Endodermal cell (in vitro differentiated cells): ENCODE data around the gene LRRC1. TPM values are rescaled to one million over a fixed set of nuclear protein-coding genes. Genes with fewer than 3 reads are reported as not detected.

Source experiments
- DNase-seq: peaks from one replicate; pipeline ENCODE4 v3.0.0-alpha.2; 2017
- H3K27ac ChIP-seq: 2 replicates; pipeline ENCODE4 v1.5.1; 2013; ENCODE audit warnings: mild to moderate bottlenecking, low read depth, low read length, moderate library complexity
- H3K27me3 ChIP-seq: 2 replicates; pipeline ENCODE4 v1.6.1; 2013; ENCODE audit warnings: mild to moderate bottlenecking, low read length, moderate library complexity; ENCODE audit not compliant: insufficient read depth, control insufficient read depth, poor library complexity, severe bottlenecking
- H3K36me3 ChIP-seq: 2 replicates; pipeline ENCODE4 v1.7.0; 2013; ENCODE audit warnings: mild to moderate bottlenecking, low read length, moderate library complexity; ENCODE audit not compliant: control insufficient read depth, insufficient read depth
- H3K4me1 ChIP-seq: one replicate; pipeline ENCODE4 v1.7.0; 2013; ENCODE audit warnings: low read length; ENCODE audit not compliant: control insufficient read depth, insufficient read depth
- H3K4me3 ChIP-seq: 2 replicates; pipeline ENCODE4 v1.5.1; 2013; ENCODE audit warnings: mild to moderate bottlenecking, low read length, moderate library complexity
- H3K9ac ChIP-seq: 2 replicates; pipeline ENCODE4 v1.6.1; 2013; ENCODE audit warnings: mild to moderate bottlenecking, low read length, moderate library complexity; ENCODE audit not compliant: poor library complexity, severe bottlenecking; ENCODE audit errors: extremely low read depth
- H3K9me3 ChIP-seq: 2 replicates; pipeline ENCODE4 v1.6.1; 2013; ENCODE audit warnings: mild to moderate bottlenecking, low read length, moderate library complexity; ENCODE audit not compliant: control insufficient read depth
- H3K27ac Mint-ChIP-seq: 2 replicates; pipeline ENCODE4 v1.8.0; 2020; ENCODE audit warnings: mixed read lengths
- H3K27me3 Mint-ChIP-seq: 2 replicates; pipeline ENCODE4 v1.8.0; 2021; ENCODE audit warnings: mild to moderate bottlenecking, mixed read lengths; ENCODE audit not compliant: insufficient read depth
- H3K36me3 Mint-ChIP-seq: 2 replicates; pipeline ENCODE4 v1.8.0; 2020; ENCODE audit warnings: low read depth, mixed read lengths
- H3K4me1 Mint-ChIP-seq: 2 replicates; pipeline ENCODE4 v1.8.0; 2020; ENCODE audit warnings: mixed read lengths
- H3K4me3 Mint-ChIP-seq: 2 replicates; pipeline ENCODE4 v1.8.0; 2020; ENCODE audit warnings: mild to moderate bottlenecking, moderate library complexity, mixed read lengths
- H3K9me3 Mint-ChIP-seq: 2 replicates; pipeline ENCODE4 v1.8.0; 2020; ENCODE audit warnings: mild to moderate bottlenecking, mixed read lengths
- WGBS, 2 experiments: methylation state at CpG; one replicate each; pipeline versions ENCODE4 v1.1.5 to v1.1.7; 2013; ENCODE audit warnings: missing lambda C conversion rate in 2 of 2, mixed read lengths in 1 of 2; ENCODE audit not compliant: insufficient coverage in 1 of 2, insufficient read length in 1 of 2; 5-methylcytosine and 5-hydroxymethylcytosine counted together
- total RNA-seq, 2 donors: library from RNA; stranded (reverse); fragmentation: NEBNext Ultra II Directional in 1 of 2; extraction: Animal tissue kit (Norgen Biotek cat#: 25700) in 1 of 2; gene quantifications; 2 replicates in 1 of 2; 3 replicates in 1 of 2; pipeline ENCODE4 v1.2.1, GENCODE V29; 2021
- TF ChIP-seq, protein P1 (sequence below): fragments of 200-600 bp; sonication (generic); conservative IDR thresholded peaks from 2 replicates; pipeline ENCODE4 v1.5.0; 2021; ENCODE audit warnings: antibody characterized with exemption, mild to moderate bottlenecking

Gene LRRC1
- total RNA-seq, 2 donors from 2014 or later: 14.1 to 15.3 TPM

- H3K9ac ChIP-seq: no peak overlapping the region
- peaks cover 3% of the 10 kb centered on the region for H3K9me3 Mint-ChIP-seq
- H3K36me3 ChIP-seq: no peaks in the 10 kb centered on the region
- no peaks in the 10 kb centered on the region for H3K4me1 ChIP-seq
- no peak overlapping the region for H3K4me3 ChIP-seq
- no peaks in the 10 kb centered on the region for H3K9me3 ChIP-seq
- no peak overlapping the region for H3K27ac Mint-ChIP-seq
- H3K36me3 Mint-ChIP-seq: no peaks in the 10 kb centered on the region
- WGBS, 2 experiments: 67 to 84% methylated on average over 3 to 4 of the region's 4 CpGs
- DNase-seq: no peak
- H3K27me3 Mint-ChIP-seq: no peaks in the 10 kb centered on the region
- peaks cover 3% of the 10 kb centered on the region for H3K4me1 Mint-ChIP-seq
- no peak overlapping the region for H3K4me3 Mint-ChIP-seq
- TF ChIP-seq, protein P1, sequence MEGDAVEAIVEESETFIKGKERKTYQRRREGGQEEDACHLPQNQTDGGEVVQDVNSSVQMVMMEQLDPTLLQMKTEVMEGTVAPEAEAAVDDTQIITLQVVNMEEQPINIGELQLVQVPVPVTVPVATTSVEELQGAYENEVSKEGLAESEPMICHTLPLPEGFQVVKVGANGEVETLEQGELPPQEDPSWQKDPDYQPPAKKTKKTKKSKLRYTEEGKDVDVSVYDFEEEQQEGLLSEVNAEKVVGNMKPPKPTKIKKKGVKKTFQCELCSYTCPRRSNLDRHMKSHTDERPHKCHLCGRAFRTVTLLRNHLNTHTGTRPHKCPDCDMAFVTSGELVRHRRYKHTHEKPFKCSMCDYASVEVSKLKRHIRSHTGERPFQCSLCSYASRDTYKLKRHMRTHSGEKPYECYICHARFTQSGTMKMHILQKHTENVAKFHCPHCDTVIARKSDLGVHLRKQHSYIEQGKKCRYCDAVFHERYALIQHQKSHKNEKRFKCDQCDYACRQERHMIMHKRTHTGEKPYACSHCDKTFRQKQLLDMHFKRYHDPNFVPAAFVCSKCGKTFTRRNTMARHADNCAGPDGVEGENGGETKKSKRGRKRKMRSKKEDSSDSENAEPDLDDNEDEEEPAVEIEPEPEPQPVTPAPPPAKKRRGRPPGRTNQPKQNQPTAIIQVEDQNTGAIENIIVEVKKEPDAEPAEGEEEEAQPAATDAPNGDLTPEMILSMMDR: no peak
- H3K27ac ChIP-seq: no peak overlapping the region
- H3K27me3 ChIP-seq: no peaks in the 10 kb centered on the region
Observed at GRCh38 chr6:53767941-53768340, 26.9 kb upstream of the LRRC1 start.

DNA sequence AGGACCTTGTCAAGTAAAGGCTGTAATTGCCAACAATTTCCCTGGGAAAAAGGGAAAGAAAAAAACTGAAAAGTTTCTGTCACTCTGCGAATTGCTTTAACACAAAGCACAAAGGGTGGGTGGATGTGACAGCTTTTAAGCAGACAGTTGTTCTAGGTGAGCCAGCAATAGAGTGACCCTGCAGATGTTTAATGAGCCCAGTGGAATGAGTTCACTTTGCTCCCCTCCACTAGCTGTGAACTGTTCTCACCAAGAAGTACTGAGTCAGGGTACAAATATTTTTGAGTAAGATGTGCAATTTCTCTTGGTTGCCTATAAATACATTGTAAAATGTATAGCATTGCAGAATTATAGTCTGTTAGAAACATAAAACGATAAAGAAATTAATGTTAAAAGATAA, 26.2 kb upstream of the LRRC1 start:
- peaks cover 2% of the 10 kb centered on the region for H3K36me3 Mint-ChIP-seq
- H3K4me1 Mint-ChIP-seq: peaks cover 3% of the 10 kb centered on the region
- Histone ChIP-seq H3K36me3 (no peaks in the 10 kb centered on the region), H3K4me1 (no peaks in the 10 kb centered on the region), H3K27ac (no peak overlapping the region), H3K4me3 (no peak overlapping the region), H3K9ac (no peak overlapping the region), H3K27me3 (no peaks in the 10 kb centered on the region), H3K9me3 (no peaks in the 10 kb centered on the region)
- 73 to 86% methylated on average over 1 to 2 of the region's 2 CpGs for WGBS, 2 experiments
- peaks cover 7% of the 10 kb centered on the region for H3K9me3 Mint-ChIP-seq
- DNase-seq: no peak
- no peak overlapping the region for H3K4me3 Mint-ChIP-seq
- H3K27ac Mint-ChIP-seq: no peak overlapping the region
- TF ChIP-seq, protein P1: no peak
- no peaks in the 10 kb centered on the region for H3K27me3 Mint-ChIP-seq

- no peak overlapping the region for H3K27ac Mint-ChIP-seq
- H3K9me3 Mint-ChIP-seq: peaks cover 27% of the 10 kb centered on the region
- H3K4me1 Mint-ChIP-seq: peaks cover 3% of the 10 kb centered on the region
- 80 to 96% methylated on average over 1 to 2 of the region's 2 CpGs for WGBS, 2 experiments
- H3K36me3 ChIP-seq: no peaks in the 10 kb centered on the region
- H3K27me3 Mint-ChIP-seq: no peaks in the 10 kb centered on the region
- no peaks in the 10 kb centered on the region for H3K27me3 ChIP-seq
- no peak overlapping the region for H3K4me3 Mint-ChIP-seq
- no peak for DNase-seq
- peaks cover 12% of the 10 kb centered on the region for H3K36me3 Mint-ChIP-seq
- H3K4me1 ChIP-seq: no peaks in the 10 kb centered on the region
- H3K27ac ChIP-seq: no peak overlapping the region
- no peak overlapping the region for H3K4me3 ChIP-seq
- no peaks in the 10 kb centered on the region for H3K9me3 ChIP-seq
- H3K9ac ChIP-seq: no peak overlapping the region
- TF ChIP-seq, protein P1: no peak
Observed at GRCh38 chr6:53770780-53771249, 24.0 kb upstream of the LRRC1 start.
